ENCODE results near the gene SPATA12. TPM values are rescaled to one million over a fixed set of nuclear protein-coding genes. Genes with fewer than 3 reads are reported as not detected.

SPATA12 gene
- total and polyA plus RNA-seq, 2 of the 8 experiments (the other 6 are each of a cell fraction or from before 2014, with no cell fraction given), result 0.19 to 0.97 TPM

DNA sequence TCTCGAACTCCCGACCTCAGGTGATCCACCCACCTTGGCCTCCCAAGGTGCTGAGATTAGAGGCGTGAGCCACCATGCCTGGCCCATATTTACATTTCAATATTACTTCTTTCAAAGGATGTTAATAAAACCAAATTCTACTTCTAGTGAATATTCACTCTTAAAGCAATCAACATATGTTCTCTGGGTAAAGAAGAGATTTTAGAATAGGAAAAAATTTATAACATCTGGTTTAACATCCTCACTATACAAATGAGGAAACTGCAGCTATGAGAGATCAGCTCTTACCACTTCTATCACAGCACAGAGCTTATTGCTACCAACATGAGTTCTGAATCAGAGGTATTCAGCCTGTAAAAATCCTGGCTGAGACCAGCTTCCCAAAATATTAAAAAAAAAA, 56.0 kb downstream of the SPATA12 start:
- Histone ChIP-seq H3K18ac (ENCODE audit: extremely low read depth, low read length) (no peak overlapping the region), H3K4me3 (ENCODE audit: extremely low read depth in 1 of 4, insufficient read depth in 2 of 4, low read depth in 3 of 4, low read length in 4 of 4) (no peak overlapping the region), H2AFZ (ENCODE audit: low read length) (no peak overlapping the region), H2AK5ac (ENCODE audit: low read depth, low read length) (no peak overlapping the region), H3K56ac (replicated peaks; ENCODE audit: insufficient read length, low read depth, low read length) (no peak overlapping the region), H3K4ac (replicated peaks; ENCODE audit: insufficient read length, low read depth, low read length) (no peak overlapping the region), H2BK20ac (ENCODE audit: low read length) (no peak overlapping the region), H2BK12ac (ENCODE audit: low read depth, low read length) (no peak overlapping the region), H4K5ac (ENCODE audit: insufficient read length, low read depth, low read length) (no peak overlapping the region), H3K79me1 (ENCODE audit: low read depth, low read length) (peaks cover 5% of the 10 kb centered on the region; the same call in 1 of the 2 replicates), H4K20me1 (replicated peaks in 1 of 2; ENCODE audit: control insufficient read depth in 1 of 2, insufficient read depth in 2 of 2, low read length in 2 of 2) (peaks cover 0 to 10% of the 10 kb centered on the region in 2 experiments), H3K23ac (ENCODE audit: insufficient read length) (no peak overlapping the region), H3K9ac (replicated peaks in 1 of 4; ENCODE audit: extremely low read depth in 1 of 4, low read depth in 3 of 4, low read length in 3 of 4) (no peak overlapping the region), H4K91ac (replicated peaks; ENCODE audit: insufficient read length, low read length) (no peak overlapping the region), H3K27me3 (replicated peaks in 1 of 4; ENCODE audit: control insufficient read depth in 3 of 4, extremely low read depth in 1 of 4, insufficient read depth in 3 of 4, low read length in 3 of 4) (no peaks in the 10 kb centered on the region), H4K8ac (ENCODE audit: extremely low read depth, insufficient read depth, low read length) (no peak overlapping the region), H3K14ac (ENCODE audit: insufficient read length) (no peak overlapping the region), H2BK15ac (ENCODE audit: low read length) (no peak overlapping the region), H3K23me2 (ENCODE audit: low read depth, low read length) (no peaks in the 10 kb centered on the region), H3K4me2 (ENCODE audit: insufficient read depth in 1 of 2, low read depth in 2 of 2, low read length in 2 of 2) (no peak overlapping the region), H3K27ac (ENCODE audit: low read depth, low read length) (no peak overlapping the region), H3K4me1 (replicated peaks in 1 of 4; ENCODE audit: control insufficient read depth in 3 of 4, insufficient read depth in 4 of 4, low read length in 3 of 4) (peaks cover 0 to 5% (median 0%) of the 10 kb centered on the region in 4 experiments; a peak in 2 of 7 replicates), H3K9me3 (ENCODE audit: insufficient read depth in 2 of 2, low read depth in 1 of 2, low read length in 1 of 2) (no peaks in the 10 kb centered on the region), H3K36me3 (ENCODE audit: control insufficient read depth in 2 of 4, insufficient read depth in 4 of 4, low read length in 3 of 4) (peaks cover 0 to 5% (median 1%) of the 10 kb centered on the region in 4 experiments; a peak in 3 of 8 replicates), H2BK5ac (ENCODE audit: low read depth, low read length) (no peak overlapping the region), H3K79me2 (ENCODE audit: control insufficient read depth in 1 of 2, insufficient read depth in 2 of 2, low read length in 2 of 2) (peaks cover 0 to 4% of the 10 kb centered on the region in 2 experiments; a peak in 1 of 4 replicates), H2BK120ac (replicated peaks; ENCODE audit: low read depth, low read length) (no peak overlapping the region)
- FAIRE-seq, result no peak
- 79% methylated on average over 3 of the region's 3 CpGs; no CpG with 5 or more reads in 1 of the 2 experiments for WGBS, 2 experiments (ENCODE audit: extremely low coverage in 1 of 2, insufficient coverage in 1 of 2, insufficient read length in 1 of 2, insufficient replicate concordance in 2 of 2, low coverage in 1 of 2, low lambda C conversion rate in 2 of 2, missing lambda C conversion rate in 1 of 2)
- TF ChIP-seq BACH1 (IDR thresholded peaks at IDR 0.05; ENCODE audit: low read length) (no peak), JUN (IDR thresholded peaks at IDR 0.05; ENCODE audit: low read depth, low read length) (no peak), RNF2 (IDR thresholded peaks at IDR 0.05; ENCODE audit: borderline replicate concordance, low read depth, low read length, missing control alignments, poor library complexity, severe bottlenecking) (no peak)
- POLR2A ChIA-PET (ENCODE audit: partially characterized antibody), result interaction anchor here (1.5 to 2.1 kb wide), 2 partner anchors 28 to 48 kb away, joined by 4 to 7 read pairs; no protein-coding TSS in a partner anchor
- CTCF ChIA-PET (ENCODE audit: partially characterized antibody), result interaction anchor here (0.9 to 1.2 kb wide), 3 partner anchors 10 to 44 kb away, joined by 3 to 4 read pairs (median 3); no protein-coding TSS in a partner anchor
- no peak for DNase-seq (ENCODE audit: low read depth in 1 of 2, low spot score in 2 of 2)
